H54 (cell line): ENCODE data around the gene LPP.
A peak's percentile ranks its signal among the peaks of the same experiment; 100 is the strongest.
"Not testable (repeated sequence)": the region's sequence is repeated elsewhere in the genome, so short reads cannot be mapped to it uniquely, and the experiment has no call there.

Source experiments
- DNase-seq: peaks from one replicate; pipeline ENCODE4 v3.0.0; 2011; ENCODE audit warnings: low spot score, mixed read lengths; ENCODE audit not compliant: insufficient read length
- FAIRE-seq: peaks from 3 replicates; lab custom pipeline; 2011; peaks lifted over from hg19 to GRCh38; lab: Jason Lieb, UNC
- POLR2A ChIP-seq: IDR thresholded peaks from 2 replicates; pipeline ENCODE4 v1.6.1; 2011; ENCODE audit warnings: low read depth, mild to moderate bottlenecking, low read length

LPP gene

GRCh38 chr3:188624828-188625227 is 470.9 kb downstream of the LPP start:
- no peak for DNase-seq
- TF ChIP-seq POLR2A, result no peak
- no peak for FAIRE-seq

- no peak for TF ChIP-seq POLR2A
- DNase-seq, result no peak
- FAIRE-seq, result peak; percentile 98
Observed at GRCh38 chr3:188627652-188628051, 473.7 kb downstream of the LPP start.

GRCh38 chr3:188631291-188632010 is 477.5 kb downstream of the LPP start:
- no peak for TF ChIP-seq POLR2A
- DNase-seq (peak; percentile 5), FAIRE-seq (peak; percentile 84)

- no peak for DNase-seq
- FAIRE-seq, result peak; percentile 52
- no peak for TF ChIP-seq POLR2A
Observed at GRCh38 chr3:188633206-188633605, 479.2 kb downstream of the LPP start.

DNA sequence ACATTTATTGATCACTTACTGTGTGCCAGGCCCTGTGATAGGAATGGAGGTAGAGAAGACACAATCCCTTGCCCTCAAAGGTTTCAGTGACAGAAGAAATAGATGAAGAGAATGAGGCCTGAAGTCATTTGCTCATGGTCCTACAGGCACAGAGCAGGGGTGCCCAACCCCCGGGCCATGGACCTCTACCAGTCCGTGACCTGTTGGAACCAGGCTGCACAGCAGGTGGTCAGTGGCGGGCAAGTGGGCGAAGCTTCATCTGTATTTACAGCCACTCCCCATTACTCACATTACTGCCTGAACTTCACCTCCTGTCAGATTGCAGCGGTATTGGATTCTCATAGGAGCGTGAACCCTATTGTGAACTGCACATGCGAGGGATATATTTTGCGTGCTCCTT is 480.3 kb downstream of the LPP start:
- TF ChIP-seq POLR2A, result no peak
- no peak for FAIRE-seq
- DNase-seq, result no peak

DNA sequence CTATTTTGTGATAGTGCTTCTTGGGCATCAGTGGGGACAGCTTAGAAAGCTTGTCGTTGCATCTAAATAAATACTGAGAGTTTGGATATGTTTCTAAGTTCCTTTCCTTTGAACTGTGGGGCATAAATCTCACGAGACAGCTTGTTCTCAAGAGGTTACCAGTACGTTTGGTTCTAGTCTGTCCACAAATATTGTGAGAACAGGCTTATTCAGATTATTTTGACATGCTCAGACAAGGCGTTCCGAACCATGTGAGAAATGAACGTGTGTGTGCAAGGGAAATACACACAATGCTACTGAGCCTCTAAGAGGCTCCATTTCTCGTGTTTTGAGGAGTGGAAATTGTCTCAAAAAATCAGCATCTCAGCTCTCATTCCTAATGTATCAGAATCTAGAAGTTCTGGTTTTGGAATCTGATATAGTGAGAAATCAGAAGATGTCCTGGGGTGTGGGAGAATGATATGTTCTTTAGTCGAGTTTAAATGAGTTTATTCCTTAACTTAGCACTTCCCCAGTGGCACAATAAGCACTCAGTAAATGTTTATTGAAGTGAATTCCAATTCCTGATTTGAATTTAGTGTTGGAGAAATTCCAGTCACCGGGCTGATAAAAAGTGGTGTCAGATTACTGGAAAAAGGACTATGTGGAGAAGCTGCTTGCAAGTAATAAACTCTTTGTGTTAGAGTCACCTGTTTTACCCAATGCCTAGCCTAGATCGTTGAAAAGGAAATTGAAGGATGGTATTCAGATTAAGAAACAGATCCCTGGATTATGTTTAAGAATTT is 481.5 kb downstream of the LPP start:
- FAIRE-seq (no peak), DNase-seq (no peak)
- TF ChIP-seq POLR2A, result no peak

GRCh38 chr3:188636292-188636691 is 482.3 kb downstream of the LPP start:
- FAIRE-seq, DNase-seq: not testable (repeated sequence)

GRCh38 chr3:188641076-188641475 is 487.1 kb downstream of the LPP start:
- FAIRE-seq (no peak), DNase-seq (no peak)
- no peak for TF ChIP-seq POLR2A

DNA sequence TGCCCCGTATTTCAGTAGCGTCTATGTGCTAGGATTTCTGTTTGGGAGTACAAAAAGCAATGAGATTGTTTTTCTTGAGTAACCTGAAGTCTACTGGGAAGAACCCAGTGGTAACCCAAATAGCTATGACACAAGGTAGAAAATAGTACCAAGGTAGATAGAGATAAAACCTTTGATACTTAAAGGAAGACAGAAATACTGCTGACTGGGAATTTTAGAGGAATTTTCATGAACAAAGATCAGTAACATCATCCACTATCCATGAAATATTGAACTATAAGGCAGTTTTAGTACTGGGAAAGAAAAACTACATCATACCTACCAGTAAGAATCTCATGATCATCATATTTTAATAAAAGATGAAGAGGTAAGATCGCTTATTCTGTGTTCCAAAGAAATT is 489.8 kb downstream of the LPP start:
- DNase-seq, result no peak
- no peak for TF ChIP-seq POLR2A
- FAIRE-seq, result no peak

GRCh38 chr3:188646592-188646991 is 492.6 kb downstream of the LPP start:
- no peak for FAIRE-seq
- DNase-seq, result no peak
- no peak for TF ChIP-seq POLR2A

DNA sequence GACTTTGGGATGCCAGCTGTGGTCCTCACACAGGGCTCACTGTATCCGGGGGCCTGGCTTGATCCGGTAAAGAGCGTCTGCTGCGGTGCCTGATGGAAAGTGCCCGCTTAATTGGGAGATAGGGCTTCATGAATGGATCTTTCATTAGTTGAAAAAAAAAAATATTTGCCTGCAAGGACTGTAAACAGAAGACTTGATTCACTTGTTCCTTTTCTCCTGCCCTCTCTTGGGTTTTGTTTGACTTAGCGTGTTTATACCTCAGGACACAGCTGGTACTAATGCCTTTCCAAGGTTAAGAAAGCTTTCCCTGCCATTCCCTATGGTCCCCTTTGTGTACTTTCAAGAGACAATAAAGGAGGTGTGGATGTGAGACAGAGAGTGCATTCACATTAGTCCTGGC is 493.3 kb downstream of the LPP start:
- DNase-seq, result no peak
- no peak for TF ChIP-seq POLR2A
- no peak for FAIRE-seq

DNA sequence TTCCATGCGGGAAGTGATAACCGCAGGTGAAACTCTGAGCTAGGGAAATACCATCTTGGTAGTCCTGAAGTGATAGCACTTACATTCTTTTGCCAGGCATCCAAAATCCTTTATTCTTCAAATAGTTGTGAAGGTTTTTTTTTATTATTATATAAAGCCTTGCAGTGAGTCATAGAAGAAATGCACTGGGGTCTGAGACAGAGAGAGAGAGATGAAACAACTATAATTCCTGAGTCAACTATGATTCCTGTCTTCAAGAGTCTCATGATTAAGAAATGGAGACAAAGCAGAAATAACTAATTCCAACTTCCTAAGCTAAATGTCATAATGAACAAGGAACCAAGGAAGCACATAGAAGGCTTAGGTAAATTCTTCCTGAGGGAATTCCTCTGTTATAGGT is 495.6 kb downstream of the LPP start:
- TF ChIP-seq POLR2A, result no peak
- DNase-seq, result no peak
- no peak for FAIRE-seq

DNA sequence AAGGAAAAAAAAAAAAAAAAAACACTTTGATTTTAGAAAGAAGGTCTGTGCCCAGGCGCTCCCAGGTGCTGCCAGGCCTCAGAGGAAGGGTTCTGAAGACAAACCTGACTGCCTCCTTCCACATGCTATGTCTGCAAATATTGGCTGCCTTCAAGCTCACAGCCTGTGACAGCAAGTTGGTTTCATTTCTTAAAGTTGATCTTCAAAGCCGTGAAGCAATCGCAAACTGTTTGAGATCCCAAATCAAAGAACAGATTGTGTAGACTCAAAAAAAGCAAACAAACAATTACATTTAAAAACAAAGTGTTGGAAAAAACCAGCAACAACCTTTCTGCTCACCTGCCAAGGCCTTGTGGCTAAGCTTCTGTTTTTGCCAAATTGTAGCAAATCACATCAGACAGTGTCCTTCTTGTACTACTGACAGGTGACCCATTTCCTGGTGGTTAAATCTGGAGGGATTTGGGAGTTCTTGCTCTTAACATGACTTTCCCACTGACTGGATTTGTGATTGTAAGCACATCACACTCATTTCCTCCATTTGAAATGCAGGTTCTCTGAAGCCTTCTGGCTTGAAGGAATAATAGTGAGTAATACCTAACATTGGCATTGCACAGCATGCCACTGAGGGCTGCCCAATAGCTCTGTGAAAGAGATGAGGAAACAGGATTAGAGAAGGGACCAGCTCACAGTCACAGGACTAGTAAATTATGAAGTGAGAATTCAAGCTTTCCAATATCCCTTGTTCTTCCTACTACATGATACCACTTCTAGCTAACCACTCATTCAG is 502.4 kb downstream of the LPP start:
- peak; percentile 97 for FAIRE-seq
- peak; percentile 12 for DNase-seq

DNA sequence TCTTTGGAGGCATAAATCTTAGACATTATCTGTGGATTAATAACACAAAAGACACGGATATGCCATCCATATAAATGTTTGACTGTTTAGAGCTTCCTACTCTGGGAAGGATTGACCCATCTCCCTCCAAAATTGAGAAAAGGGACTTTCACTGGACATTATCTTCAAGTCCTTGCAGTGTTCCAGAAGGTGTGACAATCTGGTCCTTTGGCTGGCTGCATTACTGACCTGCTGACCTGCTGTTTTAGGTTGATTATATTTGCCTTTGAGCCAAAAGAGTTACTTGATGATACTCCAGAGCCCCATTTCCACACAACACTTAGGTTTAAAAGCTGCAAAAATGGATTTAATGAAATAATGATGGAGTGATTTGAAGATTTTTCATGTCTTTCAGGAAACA is 504.6 kb downstream of the LPP start:
- FAIRE-seq, result peak; percentile 20
- no peak for DNase-seq
- no peak for TF ChIP-seq POLR2A

More for the DNA sequence above, 502.4 kb downstream of the LPP start:
- no peak for TF ChIP-seq POLR2A
